Pons (tissue), 1 donor: Measurements from ENCODE around the gene MARK1.
"Not testable (repeated sequence)": the region's sequence is repeated elsewhere in the genome, so short reads cannot be mapped to it uniquely, and the experiment has no call there.

ENCODE experiments used
- DNase-seq: peaks from one replicate; pipeline ENCODE4 v3.0.0-alpha.2; 2016; ENCODE audit warnings: low spot score

MARK1 gene

GRCh38 chr1:220528679-220529501, 954 bp downstream of the MARK1 start:
- DNase-seq = peak; percentile 56

GRCh38 chr1:220529521-220530020, 1.6 kb downstream of the MARK1 start:
- DNase-seq = peak; percentile 35

- no peak for DNase-seq
Measured at GRCh38 chr1:220533504-220534109, 5.7 kb downstream of the MARK1 start.

GRCh38 chr1:220544901-220545303, 17.0 kb downstream of the MARK1 start:
- DNase-seq = no peak

- no peak for DNase-seq
Measured at GRCh38 chr1:220550811-220551399, 23.0 kb downstream of the MARK1 start.

- no peak for DNase-seq
Measured at GRCh38 chr1:220551718-220552117, 23.8 kb downstream of the MARK1 start.

GRCh38 chr1:220552672-220553260, 24.8 kb downstream of the MARK1 start:
- no peak for DNase-seq

GRCh38 chr1:220556641-220557040, 28.7 kb downstream of the MARK1 start:
- no peak for DNase-seq

- no peak for DNase-seq
Measured at GRCh38 chr1:220563564-220563963, 35.6 kb downstream of the MARK1 start.

GRCh38 chr1:220564216-220564615, 36.3 kb downstream of the MARK1 start:
- peak; percentile 36 for DNase-seq

GRCh38 chr1:220565670-220566069, 37.7 kb downstream of the MARK1 start:
- peak; percentile 17 for DNase-seq

- no peak for DNase-seq
Measured at GRCh38 chr1:220566869-220567268, 38.9 kb downstream of the MARK1 start.

GRCh38 chr1:220572416-220572815, 44.5 kb downstream of the MARK1 start:
- no peak for DNase-seq

GRCh38 chr1:220573836-220574235, 45.9 kb downstream of the MARK1 start:
- DNase-seq = no peak

GRCh38 chr1:220575718-220576497, 48.0 kb downstream of the MARK1 start:
- no peak for DNase-seq

GRCh38 chr1:220577926-220578325, 50.0 kb downstream of the MARK1 start:
- DNase-seq = no peak

GRCh38 chr1:220579317-220579716, 51.4 kb downstream of the MARK1 start:
- no peak for DNase-seq

GRCh38 chr1:220592714-220593113, 64.8 kb downstream of the MARK1 start:
- DNase-seq = no peak

- no peak for DNase-seq
Measured at GRCh38 chr1:220594356-220594755, 66.4 kb downstream of the MARK1 start.

- no peak for DNase-seq
Measured at GRCh38 chr1:220595179-220595578, 67.2 kb downstream of the MARK1 start.

GRCh38 chr1:220604926-220605325, 77.0 kb downstream of the MARK1 start:
- DNase-seq = no peak

- DNase-seq = not testable (repeated sequence)
Measured at GRCh38 chr1:220605651-220606050, 77.7 kb downstream of the MARK1 start.
